NB4 (cell line): ENCODE measurements around the gene BMPR1B.

ENCODE experiments used
- CTCF ChIP-seq: IDR thresholded peaks from one replicate; pipeline ENCODE4 v1.5.1; 2012; ENCODE audit warnings: low read depth, low read length
- MAX ChIP-seq: IDR thresholded peaks from 2 replicates; pipeline ENCODE4 v1.6.1; 2011; ENCODE audit warnings: low read depth, low read length
- MYC ChIP-seq: IDR thresholded peaks from 2 replicates; pipeline ENCODE4 v1.6.1; 2011; ENCODE audit warnings: low read depth, low read length
- POLR2A ChIP-seq: IDR thresholded peaks from 2 replicates; pipeline ENCODE4 v1.6.1; 2011; ENCODE audit warnings: mild to moderate bottlenecking; ENCODE audit not compliant: insufficient read length; ENCODE audit errors: extremely low read depth

GRCh38 chr4:95107635-95108034 is 349.9 kb downstream of the BMPR1B start:
- TF ChIP-seq CTCF, result no peak
- TF ChIP-seq POLR2A, result no peak
- TF ChIP-seq MAX, result no peak
- no peak for TF ChIP-seq MYC
